Loucy (cell line): ENCODE data around the gene ORC2.

Experiments used
- H2AFZ ChIP-seq: fragments of 200-600 bp; sonication (generic); 2 replicates; pipeline ENCODE4 v1.6.0; 2016; ENCODE audit warnings: antibody characterized with exemption, mild to moderate bottlenecking, low read length, moderate library complexity
- H3F3A ChIP-seq: fragments of 200-600 bp; 2 replicates; pipeline ENCODE4 v1.6.0; 2016; ENCODE audit warnings: antibody characterized with exemption, low read depth, mild to moderate bottlenecking
- H3K27me3 ChIP-seq: fragments of 200-600 bp; sonication (generic); 2 replicates; pipeline ENCODE4 v1.6.1; 2014; ENCODE audit warnings: low read length, mild to moderate bottlenecking; ENCODE audit not compliant: insufficient read depth, poor library complexity, severe bottlenecking
- H3K36me3 ChIP-seq: fragments of 200-600 bp; sonication (generic); 2 replicates; pipeline ENCODE4 v1.6.1; 2016; ENCODE audit warnings: low read length; ENCODE audit not compliant: insufficient read depth
- H3K4me1 ChIP-seq: fragments of 200-600 bp; sonication (generic); 2 replicates; pipeline ENCODE4 v1.5.1; 2014; ENCODE audit warnings: low read length, mild to moderate bottlenecking; ENCODE audit not compliant: insufficient read depth, poor library complexity, severe bottlenecking
- H3K4me2 ChIP-seq: fragments of 200-600 bp; sonication (generic); 2 replicates; pipeline ENCODE4 v1.6.0; 2014; ENCODE audit warnings: antibody characterized with exemption, low read length, low read depth, mild to moderate bottlenecking; ENCODE audit not compliant: poor library complexity, severe bottlenecking
- H3K4me3 ChIP-seq: fragments of 200-600 bp; sonication (generic); 2 replicates; pipeline ENCODE4 v1.5.1; 2014; ENCODE audit warnings: low read length, mild to moderate bottlenecking, mixed read lengths; ENCODE audit not compliant: poor library complexity, severe bottlenecking
- H3K79me2 ChIP-seq: fragments of 200-600 bp; sonication (generic); 2 replicates; pipeline ENCODE4 v1.6.1; 2014; ENCODE audit warnings: low read length; ENCODE audit not compliant: insufficient read depth
- H3K9ac ChIP-seq: fragments of 200-600 bp; sonication (generic); 2 replicates; pipeline ENCODE4 v1.6.0; 2014; ENCODE audit warnings: mild to moderate bottlenecking, low read depth, low read length, moderate library complexity; ENCODE audit not compliant: poor library complexity, severe bottlenecking
- H3K9me2 ChIP-seq: fragments of 200-600 bp; sonication (generic); replicated peaks from 2 replicates; pipeline ENCODE4 v1.6.1; 2016; ENCODE audit warnings: low read depth, low read length, mixed read lengths
- H3K9me3 ChIP-seq: fragments of 200-600 bp; sonication (generic); 2 replicates; pipeline ENCODE4 v1.6.1; 2014; ENCODE audit warnings: mild to moderate bottlenecking, antibody characterized with exemption, low read length, low read depth; ENCODE audit not compliant: insufficient read depth
- H4K20me1 ChIP-seq: fragments of 200-600 bp; sonication (generic); 2 replicates; pipeline ENCODE4 v1.6.0; 2014; ENCODE audit warnings: antibody characterized with exemption, low read length, mild to moderate bottlenecking; ENCODE audit not compliant: insufficient read depth, poor library complexity, severe bottlenecking
- CTCF ChIP-seq: fragments of 200-600 bp; sonication (generic); conservative IDR thresholded peaks from 2 replicates; pipeline ENCODE4 v1.5.1; 2014; ENCODE audit warnings: mild to moderate bottlenecking, antibody characterized with exemption, low read length
- EZH2phosphoT487 ChIP-seq: fragments of 200-600 bp; IDR thresholded peaks from 2 replicates; pipeline ENCODE4 v1.6.1; 2018; ENCODE audit warnings: antibody characterized with exemption, mild to moderate bottlenecking, moderate library complexity, borderline replicate concordance

The ORC2 gene

GRCh38 chr2:200963124-200963917, at the start of gene ORC2:
Gene ORC2 (minus strand): TSS chr2:200963660. CDS start chr2:200958123, 5,537 bp downstream.
- Histone ChIP-seq H3K9me2 (no peaks in the 10 kb centered on the region), H3F3A (0 out of 2 replicates have a peak, but pooled peaks cover 4% of the 10 kb centered on the region), H3K9ac (peak within 1 kb of the TSS; percentile 91), H3K4me1 (peaks cover 77% of the 10 kb centered on the region), H3K36me3 (no peaks in the 10 kb centered on the region), H2AFZ (peak within 1 kb of the TSS; percentile 98), H3K4me2 (peak within 1 kb of the TSS; percentile 90), H4K20me1 (peaks cover 45% of the 10 kb centered on the region), H3K27me3 (no peaks in the 10 kb centered on the region), H3K4me3 (peak within 1 kb of the TSS; percentile 88), H3K9me3 (no peaks in the 10 kb centered on the region), H3K79me2 (peaks cover 85% of the 10 kb centered on the region)
- TF ChIP-seq EZH2phosphoT487 (no peak), CTCF (peak; percentile 87)

GRCh38 chr2:201008296-201008829, 44.9 kb upstream of the ORC2 start:
- H3K4me2 ChIP-seq: no peak overlapping the region

GRCh38 chr2:201007584-201007998, 44.1 kb upstream of the ORC2 start:
- Histone ChIP-seq H3K9ac (no peak overlapping the region), H3K9me3 (no peaks in the 10 kb centered on the region), H3K36me3 (peaks cover 18% of the 10 kb centered on the region; the same call in 1 of the 2 replicates), H3K4me3 (no peak overlapping the region), H4K20me1 (no peaks in the 10 kb centered on the region), H3K9me2 (no peaks in the 10 kb centered on the region), H3K79me2 (no peaks in the 10 kb centered on the region), H3F3A (no peaks in the 10 kb centered on the region), H3K27me3 (no peaks in the 10 kb centered on the region), H3K4me2 (no peak overlapping the region), H2AFZ (no peak overlapping the region), H3K4me1 (peaks cover 6% of the 10 kb centered on the region)
- no peak for TF ChIP-seq EZH2phosphoT487
- TF ChIP-seq CTCF: no peak

More at GRCh38 chr2:201008296-201008829, 44.9 kb upstream of the ORC2 start:
- no peaks in the 10 kb centered on the region for H3K9me2 ChIP-seq
- TF ChIP-seq CTCF (no peak), EZH2phosphoT487 (no peak)
- peaks cover 14% of the 10 kb centered on the region; the same call in 1 of the 2 replicates for H3K36me3 ChIP-seq
- no peaks in the 10 kb centered on the region for H4K20me1 ChIP-seq
- no peak overlapping the region for H3K4me3 ChIP-seq
- H3K79me2 ChIP-seq: no peaks in the 10 kb centered on the region
- H2AFZ ChIP-seq: no peak overlapping the region
- H3K9ac ChIP-seq: no peak overlapping the region
- no peaks in the 10 kb centered on the region for H3K27me3 ChIP-seq
- no peaks in the 10 kb centered on the region for H3F3A ChIP-seq
- no peaks in the 10 kb centered on the region for H3K9me3 ChIP-seq
- peaks cover 6% of the 10 kb centered on the region for H3K4me1 ChIP-seq
